GM12878 (cell line): ENCODE data around the gene BIN1. TPM values are rescaled to one million over a fixed set of nuclear protein-coding genes. Genes with fewer than 3 reads are reported as not detected.

Experiments
- BCLAF1 ChIP-seq: fragments of 450-650 bp; IDR thresholded peaks from 2 replicates; pipeline ENCODE4 v1.6.1; 2017; ENCODE audit warnings: antibody characterized with exemption, mild to moderate bottlenecking, moderate library complexity
- CHD1 ChIP-seq: IDR thresholded peaks from 2 replicates; pipeline ENCODE4 v1.6.1; 2012; ENCODE audit warnings: low read depth, low read length, improper control_type of control experiment
- HDAC2 ChIP-seq: fragments of 200-600 bp; sonication (generic); IDR thresholded peaks from 2 replicates; pipeline ENCODE4 v1.6.1; 2017
- PRDM15 ChIP-seq: fragments of 450-650 bp; formaldehyde crosslinking; IDR thresholded peaks from 2 replicates; pipeline ENCODE4 v1.4.0; 2020; ENCODE audit warnings: mild to moderate bottlenecking, moderate library complexity
- TAF1 ChIP-seq: IDR thresholded peaks from 2 replicates; pipeline ENCODE4 v1.6.1; 2011; ENCODE audit warnings: mild to moderate bottlenecking, low read depth, low read length, borderline replicate concordance
- USF1 ChIP-seq: IDR thresholded peaks from 2 replicates; pipeline ENCODE4 v1.6.1; 2011; ENCODE audit warnings: borderline replicate concordance, low read depth, mild to moderate bottlenecking, moderate library complexity, mixed read lengths, low read length; ENCODE audit not compliant: insufficient read depth; ENCODE audit errors: extremely low read length
- polyA plus RNA-seq, 11 experiments: library from polyadenylated mRNA; depleted of rRNA in 4 of 11; unstranded in 6 of 11; stranded (reverse) in 5 of 11; fragments of >200 nt; fragmentation: Nextera tagmentation in 4 of 11; fragmentation: Illumina TruSeq in 1 of 11; extraction: Ambion mirVana in 4 of 11; extraction: Trizol in 1 of 11; gene quantifications; 1 replicate in 1 of 11; 2 replicates in 10 of 11; pipeline versions ENCODE4 v1.2.1 to v1.2.3, GENCODE V29; 2011 to 2016; ENCODE audit warnings: inconsistent platforms in 2 of 11, missing spikeins in 2 of 11, low read depth in 1 of 11
- total RNA-seq, 4 experiments: library from RNA; depleted of rRNA in 3 of 4; stranded (reverse); fragments of >200 nt in 3 of 4; fragmentation: Illumina TruSeq in 1 of 4; extraction: Trizol in 1 of 4; gene quantifications; 2 replicates each; pipeline versions ENCODE4 v1.2.1 to v1.2.3, GENCODE V29; 2013 to 2021

BIN1 gene
- total and polyA plus RNA-seq, 10 of the 15 experiments (the other 5 are each of a cell fraction or from before 2014, with no cell fraction given), result 0.32 to 21.3 (median 11.2) TPM

- TF ChIP-seq PRDM15, result no peak
- no peak for TF ChIP-seq CHD1
- TF ChIP-seq USF1, result no peak
- TF ChIP-seq BCLAF1, result no peak
- no peak for TF ChIP-seq TAF1
- TF ChIP-seq HDAC2, result no peak
Measured at GRCh38 chr2:127012215-127012614, 94.7 kb downstream of the BIN1 start (continued).
